Stimulated activated effector memory CD8-positive, alpha-beta T cell treated with anti-CD3 and anti-CD28 coated beads, Interleukin-12 subunit alpha, Interleukin-12 subunit beta, amount 100 ng/mL, for 72 hours (primary cell): ENCODE measurements around the gene SCYL2.
"Not testable (repeated sequence)": the region's sequence is repeated elsewhere in the genome, so short reads cannot be mapped to it uniquely, and the experiment has no call there.

ENCODE experiments used
- ATAC-seq: fragments of 150-1000 bp; cut with Tn5 transposase; 2 replicates; pipeline ENCODE4 v1.10.0; 2021
- DNase-seq, 2 donors: peaks; one replicate each; pipeline ENCODE4 v3.0.0; 2021 to 2022; ENCODE audit warnings: low spot score in 2 of 2
- H3K27ac Mint-ChIP-seq: one replicate; pipeline ENCODE4 v1.8.0; 2022; ENCODE audit warnings: mild to moderate bottlenecking, mixed read lengths
- H3K36me3 Mint-ChIP-seq: one replicate; pipeline ENCODE4 v1.8.0; 2022; ENCODE audit warnings: mild to moderate bottlenecking, mixed read lengths
- H3K4me1 Mint-ChIP-seq: one replicate; pipeline ENCODE4 v1.8.0; 2022; ENCODE audit warnings: mixed read lengths
- H3K4me3 Mint-ChIP-seq: one replicate; pipeline ENCODE4 v1.8.0; 2022; ENCODE audit warnings: mild to moderate bottlenecking, mixed read lengths
- H3K9me3 Mint-ChIP-seq: one replicate; pipeline ENCODE4 v1.8.0; 2022; ENCODE audit warnings: mixed read lengths

Gene SCYL2

DNA sequence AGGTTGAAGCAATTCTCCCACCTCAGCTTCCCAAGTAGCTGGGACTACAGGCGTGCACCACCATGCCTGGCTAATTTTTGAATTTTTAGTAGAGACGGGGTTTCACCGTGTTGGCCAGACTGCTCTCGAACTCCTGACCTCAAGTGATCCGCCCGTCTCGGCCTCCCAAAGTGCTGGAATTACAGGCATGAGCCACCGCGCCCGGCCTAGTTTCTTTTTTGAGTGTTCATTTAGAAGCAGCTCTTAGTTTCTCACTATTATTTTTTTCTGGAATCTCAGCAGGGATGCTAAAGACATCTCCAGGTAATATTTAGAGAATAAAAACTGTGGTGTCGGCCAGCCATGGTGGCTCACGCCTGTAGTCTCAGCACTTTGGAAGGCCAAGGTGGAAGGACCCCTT lies 17.6 kb downstream of the SCYL2 start:
- not testable (repeated sequence) for ATAC-seq, H3K27ac Mint-ChIP-seq, H3K4me1 Mint-ChIP-seq, DNase-seq, H3K9me3 Mint-ChIP-seq, H3K4me3 Mint-ChIP-seq
- peaks cover 19% of the 10 kb centered on the region for H3K36me3 Mint-ChIP-seq

DNA sequence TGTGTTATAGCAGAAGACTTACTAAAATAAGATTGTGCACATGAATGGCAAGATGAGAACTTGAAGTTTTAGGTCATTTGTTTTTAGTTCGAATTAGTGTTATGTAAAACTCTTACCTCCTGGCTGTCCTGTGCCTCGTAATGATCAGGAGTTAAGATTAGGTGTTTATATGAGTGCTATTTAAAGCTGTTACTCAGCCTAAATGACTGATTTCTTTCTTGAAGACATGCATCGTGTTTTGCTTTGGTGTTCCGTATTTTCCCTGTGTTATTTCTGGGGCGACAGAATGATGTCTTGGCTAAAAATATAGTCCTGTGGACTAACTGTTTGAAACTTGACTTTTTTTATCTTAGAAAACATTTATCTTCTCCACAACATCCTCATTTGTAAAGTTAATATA lies 22.1 kb downstream of the SCYL2 start:
- DNase-seq (no peak), ATAC-seq (no peak)
- Mint-ChIP-seq H3K9me3 (no peaks in the 10 kb centered on the region), H3K4me1 (no peaks in the 10 kb centered on the region), H3K4me3 (no peak overlapping the region), H3K27ac (no peak overlapping the region), H3K36me3 (peaks cover 28% of the 10 kb centered on the region)

DNA sequence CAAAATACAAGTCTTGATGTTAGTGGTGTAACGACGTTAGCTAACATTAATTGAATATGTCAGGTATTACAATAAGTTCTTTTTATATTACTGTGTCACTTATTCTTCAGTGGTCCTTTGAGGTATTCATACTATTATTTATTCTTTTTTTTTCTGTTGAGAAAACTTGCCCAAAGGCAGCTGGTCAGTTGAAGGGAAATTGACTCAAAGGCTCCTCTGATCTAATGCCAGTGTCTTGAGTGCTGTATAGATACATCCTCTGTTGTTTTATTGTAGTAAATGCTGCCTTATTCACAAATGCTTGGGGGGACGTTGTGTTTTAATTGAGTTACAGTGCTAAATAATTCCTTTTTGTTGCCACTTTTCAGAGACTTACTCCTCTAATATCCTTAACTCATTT lies 23.0 kb downstream of the SCYL2 start:
- H3K36me3 Mint-ChIP-seq, result peaks cover 20% of the 10 kb centered on the region
- no peaks in the 10 kb centered on the region for H3K4me1 Mint-ChIP-seq
- ATAC-seq (no peak), DNase-seq (no peak)
- H3K27ac Mint-ChIP-seq, result no peak overlapping the region
- H3K4me3 Mint-ChIP-seq, result no peak overlapping the region
- no peaks in the 10 kb centered on the region for H3K9me3 Mint-ChIP-seq

DNA sequence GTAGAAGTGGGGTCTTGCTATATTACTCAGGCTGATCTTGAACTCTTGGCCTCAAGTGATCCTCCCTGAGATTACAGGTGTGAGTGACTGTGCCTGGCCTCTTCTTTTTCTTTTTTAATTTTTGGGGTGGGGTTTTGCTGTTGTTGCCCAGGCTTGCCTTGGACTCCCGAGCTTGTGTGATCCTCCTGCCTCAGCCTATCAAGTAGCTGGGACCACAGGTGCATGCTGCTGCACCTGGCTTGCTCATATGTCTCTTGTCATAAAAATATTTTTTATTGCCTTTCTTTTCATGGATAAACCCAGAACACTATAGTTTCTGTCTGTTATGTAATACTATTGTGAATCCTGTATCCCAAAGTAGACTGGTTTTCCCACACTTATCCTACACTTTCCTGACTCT lies 26.0 kb downstream of the SCYL2 start:
- DNase-seq, result no peak
- H3K36me3 Mint-ChIP-seq, result peaks cover 32% of the 10 kb centered on the region
- H3K27ac Mint-ChIP-seq, result no peak overlapping the region
- no peak for ATAC-seq
- no peaks in the 10 kb centered on the region for H3K9me3 Mint-ChIP-seq
- H3K4me1 Mint-ChIP-seq, result no peaks in the 10 kb centered on the region
- no peak overlapping the region for H3K4me3 Mint-ChIP-seq

DNA sequence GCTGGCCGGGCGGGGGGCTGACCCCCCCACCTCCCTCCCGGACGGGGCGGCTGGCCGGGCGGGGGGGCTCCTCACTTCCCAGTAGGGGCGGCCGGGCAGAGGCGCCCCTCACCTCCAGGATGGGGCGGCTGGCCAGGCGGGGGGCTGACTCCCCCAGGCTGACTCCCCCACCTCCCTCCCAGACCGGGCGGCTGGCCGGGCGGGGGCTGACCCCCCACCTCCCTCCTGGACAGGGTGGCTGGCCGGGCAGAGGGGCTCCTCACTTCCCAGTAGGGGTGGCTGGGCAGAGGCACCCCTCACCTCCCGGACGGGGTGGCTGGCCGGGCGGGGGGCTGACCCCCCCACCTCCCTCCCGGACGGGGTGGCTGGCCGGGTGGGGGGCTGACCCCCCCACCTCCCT lies 27.4 kb downstream of the SCYL2 start:
- not testable (repeated sequence) for H3K9me3 Mint-ChIP-seq, ATAC-seq, H3K4me1 Mint-ChIP-seq, H3K4me3 Mint-ChIP-seq, DNase-seq, H3K27ac Mint-ChIP-seq
- H3K36me3 Mint-ChIP-seq, result peaks cover 45% of the 10 kb centered on the region

DNA sequence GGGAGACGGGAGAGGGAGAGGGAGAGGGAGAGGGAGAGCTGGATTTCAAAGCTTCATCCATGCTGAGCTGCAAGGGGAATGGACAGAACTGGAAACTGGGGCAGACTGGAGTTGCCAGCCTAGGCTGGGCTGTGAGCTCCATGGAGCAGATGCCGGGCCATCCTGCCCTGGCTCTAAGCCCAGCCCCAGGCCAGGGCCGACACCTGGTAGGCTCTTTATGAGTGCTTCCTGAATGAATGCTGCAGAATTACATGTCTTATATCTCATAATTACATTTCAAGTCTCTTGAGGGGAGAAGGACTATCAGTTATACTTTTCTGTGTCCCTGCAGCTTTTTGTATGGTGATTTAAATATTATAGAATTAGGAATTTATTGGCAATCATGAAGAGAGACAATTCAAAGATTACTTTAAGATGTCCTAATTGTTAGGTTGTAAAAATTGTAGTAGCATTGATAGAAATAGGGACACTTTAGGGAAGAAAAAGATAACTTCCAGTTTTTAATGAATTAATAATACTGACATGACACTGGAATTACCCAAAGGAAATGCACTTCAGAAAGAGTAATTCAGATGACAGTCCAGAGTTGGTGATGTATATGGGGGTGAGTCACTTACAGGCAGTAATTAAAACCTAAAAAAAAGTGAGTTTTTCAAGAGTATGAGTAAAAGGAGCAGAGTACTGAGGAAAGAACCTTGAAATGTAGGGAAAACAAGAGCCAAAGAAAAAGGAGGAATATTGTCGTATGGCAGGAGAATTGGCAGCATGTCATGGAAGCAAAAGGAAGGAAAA lies 29.0 kb downstream of the SCYL2 start:
- H3K9me3 Mint-ChIP-seq, result peaks cover 11% of the 10 kb centered on the region
- peaks cover 61% of the 10 kb centered on the region for H3K36me3 Mint-ChIP-seq
- no peaks in the 10 kb centered on the region for H3K4me1 Mint-ChIP-seq
- ATAC-seq, result no peak
- DNase-seq, result no peak
- no peak overlapping the region for H3K27ac Mint-ChIP-seq
- H3K4me3 Mint-ChIP-seq, result no peak overlapping the region

DNA sequence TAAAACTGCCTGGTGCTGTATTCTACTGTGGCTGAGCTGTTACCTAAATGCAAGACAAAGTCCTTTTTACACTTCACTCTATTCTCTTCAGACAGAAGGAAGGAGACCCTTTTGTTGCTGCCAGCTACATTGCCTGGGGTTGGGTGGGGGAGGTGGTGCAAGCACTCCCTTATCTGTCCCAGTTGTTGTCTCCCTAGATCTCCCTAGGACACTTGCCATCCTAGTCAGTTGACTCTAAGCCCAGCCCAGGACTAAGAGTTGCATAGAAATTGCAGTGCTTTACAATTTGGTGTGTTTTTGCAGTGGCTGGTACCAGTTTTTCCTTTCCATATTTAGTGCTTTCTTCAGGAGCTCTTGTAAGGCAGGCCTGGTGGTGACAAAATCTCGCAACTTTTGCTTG lies 35.1 kb downstream of the SCYL2 start:
- H3K4me1 Mint-ChIP-seq, result no peaks in the 10 kb centered on the region
- H3K36me3 Mint-ChIP-seq, result peaks cover 67% of the 10 kb centered on the region
- DNase-seq (no peak), ATAC-seq (no peak)
- no peak overlapping the region for H3K27ac Mint-ChIP-seq
- peaks cover 24% of the 10 kb centered on the region for H3K9me3 Mint-ChIP-seq
- no peak overlapping the region for H3K4me3 Mint-ChIP-seq

DNA sequence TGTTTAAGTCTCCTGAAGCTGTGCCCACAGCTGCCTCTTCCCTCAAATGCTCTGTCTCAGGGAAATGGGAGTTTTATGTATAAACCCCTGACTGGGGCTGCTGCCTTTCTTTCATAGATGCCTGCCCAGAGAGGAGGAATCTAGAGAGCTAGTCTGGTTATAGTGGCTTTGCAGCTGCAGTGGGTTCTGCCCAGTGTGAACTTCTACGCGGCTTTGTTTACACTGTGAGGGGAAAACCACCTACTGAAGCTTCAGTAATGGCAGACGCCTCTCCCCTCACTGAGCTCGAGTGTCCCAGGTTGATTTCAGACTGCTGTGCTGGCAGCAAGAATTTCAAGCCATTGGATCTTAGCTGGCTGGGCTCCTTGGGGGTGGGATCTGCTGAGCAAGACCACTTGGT lies 36.9 kb downstream of the SCYL2 start:
- Mint-ChIP-seq H3K4me3 (no peak overlapping the region), H3K4me1 (no peaks in the 10 kb centered on the region), H3K36me3 (peaks cover 53% of the 10 kb centered on the region), H3K27ac (no peak overlapping the region), H3K9me3 (peaks cover 24% of the 10 kb centered on the region)
- ATAC-seq, result no peak
- no peak for DNase-seq

DNA sequence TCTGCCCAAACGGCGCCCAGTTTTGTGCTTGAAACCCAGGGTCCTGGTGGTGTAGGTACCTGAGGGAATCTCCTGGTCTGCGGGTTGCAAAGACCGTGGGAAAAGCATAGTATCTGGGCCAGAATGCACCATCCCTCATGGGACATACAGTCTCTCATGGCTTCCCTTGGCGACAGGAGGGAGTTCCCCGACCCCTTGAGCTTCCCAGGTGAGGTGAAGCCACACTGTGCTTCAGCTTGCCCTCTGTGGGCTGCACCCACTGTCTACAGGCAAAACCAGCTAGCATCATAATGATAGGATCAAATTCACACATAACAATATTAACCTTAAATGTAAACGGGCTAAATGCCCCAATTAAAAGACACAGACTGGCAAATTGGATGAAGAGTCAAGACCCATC lies 37.4 kb downstream of the SCYL2 start:
- Mint-ChIP-seq H3K36me3 (peaks cover 48% of the 10 kb centered on the region), H3K9me3 (peaks cover 23% of the 10 kb centered on the region)
- H3K27ac Mint-ChIP-seq, H3K4me1 Mint-ChIP-seq, DNase-seq, ATAC-seq, H3K4me3 Mint-ChIP-seq: not testable (repeated sequence)

DNA sequence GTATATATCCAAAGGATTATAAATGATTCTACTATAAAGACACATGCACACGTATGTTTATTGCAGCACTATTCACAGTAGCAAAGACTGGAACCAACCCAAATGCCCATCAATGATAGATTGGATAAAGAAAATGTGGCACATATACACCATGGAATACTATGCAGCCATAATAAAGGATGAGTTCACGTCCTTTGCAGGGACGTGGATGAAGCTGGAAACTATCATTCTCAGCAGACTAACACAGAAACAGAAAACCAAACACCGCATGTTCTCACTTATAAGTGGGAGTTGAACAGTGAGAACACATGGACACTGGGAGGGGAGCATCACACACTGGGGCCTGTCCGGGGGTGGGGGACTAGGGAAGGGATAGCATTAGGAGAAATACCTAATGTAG lies 41.2 kb downstream of the SCYL2 start:
- peaks cover 53% of the 10 kb centered on the region for H3K36me3 Mint-ChIP-seq
- peaks cover 13% of the 10 kb centered on the region for H3K9me3 Mint-ChIP-seq
- not testable (repeated sequence) for ATAC-seq, H3K4me3 Mint-ChIP-seq, DNase-seq, H3K27ac Mint-ChIP-seq, H3K4me1 Mint-ChIP-seq

DNA sequence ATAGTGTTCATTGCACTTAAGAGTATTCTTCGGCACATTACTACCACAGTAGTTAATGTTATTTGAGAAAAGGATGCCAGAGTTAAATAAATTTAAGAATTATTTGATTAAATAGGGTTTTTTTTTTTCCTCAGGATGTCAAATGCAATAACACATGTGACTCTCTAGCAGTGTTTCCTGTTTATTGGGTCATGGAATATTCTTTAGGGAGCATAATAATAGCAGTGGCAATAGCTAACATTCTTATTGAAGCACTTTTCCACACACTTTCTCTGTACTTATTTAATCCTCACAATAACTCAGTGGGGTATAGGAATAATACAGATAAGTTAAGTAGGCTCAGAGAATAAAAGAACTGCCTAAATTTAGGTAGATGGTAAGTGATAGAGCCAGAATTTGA lies 44.3 kb downstream of the SCYL2 start:
- peaks cover 6% of the 10 kb centered on the region for H3K4me1 Mint-ChIP-seq
- H3K27ac Mint-ChIP-seq, result no peak overlapping the region
- peaks cover 63% of the 10 kb centered on the region for H3K36me3 Mint-ChIP-seq
- no peak overlapping the region for H3K4me3 Mint-ChIP-seq
- ATAC-seq, result no peak
- peaks cover 4% of the 10 kb centered on the region for H3K9me3 Mint-ChIP-seq
- DNase-seq, result no peak

DNA sequence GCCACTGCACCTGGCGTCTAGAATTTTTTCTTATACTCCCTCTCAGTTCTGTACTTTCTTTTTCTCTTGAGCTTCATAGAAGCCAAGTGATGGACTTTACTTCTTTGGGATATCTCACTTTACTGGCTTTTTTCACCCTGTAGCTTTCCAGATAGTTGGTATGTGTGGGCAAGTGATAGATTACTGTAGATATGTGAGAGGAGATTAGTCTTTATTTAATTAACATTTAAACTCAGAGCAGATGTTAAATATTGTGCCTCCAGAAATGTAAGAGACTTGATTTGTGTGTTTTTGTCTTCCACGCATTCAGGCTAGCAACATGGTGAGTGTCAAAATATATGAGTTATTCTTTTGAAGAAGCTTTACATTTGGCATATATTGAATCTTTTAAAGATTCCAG lies 50.4 kb downstream of the SCYL2 start:
- Mint-ChIP-seq H3K4me1 (no peaks in the 10 kb centered on the region), H3K9me3 (no peaks in the 10 kb centered on the region), H3K27ac (no peak overlapping the region), H3K36me3 (peaks cover 88% of the 10 kb centered on the region), H3K4me3 (no peak overlapping the region)
- DNase-seq, result no peak
- no peak for ATAC-seq

DNA sequence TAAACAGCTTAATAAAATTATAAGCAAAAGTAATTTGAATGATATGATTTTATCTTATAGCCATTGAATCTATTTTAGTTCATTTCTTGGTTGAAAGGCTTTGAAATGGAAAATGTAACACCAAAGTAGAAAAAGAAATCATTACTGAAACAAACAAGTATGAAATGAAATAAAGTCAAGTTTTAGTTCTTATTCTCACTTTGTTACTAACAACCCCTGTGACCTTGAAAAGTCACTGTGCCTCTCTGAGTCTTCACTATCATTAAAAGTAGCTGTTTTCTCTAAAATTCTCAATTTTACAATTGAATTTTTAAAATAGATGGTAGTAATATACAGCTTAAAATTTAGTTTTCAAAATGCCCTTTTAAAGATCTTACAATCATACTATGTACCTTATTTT lies 57.5 kb downstream of the SCYL2 start:
- H3K36me3 Mint-ChIP-seq, result peaks cover 88% of the 10 kb centered on the region
- no peaks in the 10 kb centered on the region for H3K9me3 Mint-ChIP-seq
- H3K4me3 Mint-ChIP-seq, result no peak overlapping the region
- no peak overlapping the region for H3K27ac Mint-ChIP-seq
- H3K4me1 Mint-ChIP-seq, result no peaks in the 10 kb centered on the region
- ATAC-seq, result no peak
- DNase-seq, result no peak

DNA sequence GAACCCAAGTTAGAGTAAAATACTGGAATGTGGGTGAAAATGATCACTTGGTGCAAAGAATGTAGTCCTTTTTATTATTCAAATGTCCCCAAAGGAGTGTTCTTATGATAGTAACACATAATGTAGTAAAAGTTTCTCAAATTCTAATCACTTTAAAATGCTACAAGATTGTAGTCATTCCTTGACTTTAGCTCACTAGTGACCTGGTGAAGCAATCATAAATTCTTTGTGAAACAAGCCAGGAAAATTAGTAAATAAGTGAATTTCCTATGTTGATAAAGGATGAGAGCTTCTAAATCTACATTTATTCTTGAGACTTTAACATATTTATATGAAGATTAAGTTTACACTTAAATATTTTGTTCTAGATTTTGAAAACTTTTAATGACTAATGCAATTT lies 59.2 kb downstream of the SCYL2 start:
- H3K27ac Mint-ChIP-seq, result no peak overlapping the region
- DNase-seq (no peak), ATAC-seq (no peak)
- no peaks in the 10 kb centered on the region for H3K4me1 Mint-ChIP-seq
- H3K36me3 Mint-ChIP-seq, result peaks cover 88% of the 10 kb centered on the region
- no peak overlapping the region for H3K4me3 Mint-ChIP-seq
- H3K9me3 Mint-ChIP-seq, result no peaks in the 10 kb centered on the region

DNA sequence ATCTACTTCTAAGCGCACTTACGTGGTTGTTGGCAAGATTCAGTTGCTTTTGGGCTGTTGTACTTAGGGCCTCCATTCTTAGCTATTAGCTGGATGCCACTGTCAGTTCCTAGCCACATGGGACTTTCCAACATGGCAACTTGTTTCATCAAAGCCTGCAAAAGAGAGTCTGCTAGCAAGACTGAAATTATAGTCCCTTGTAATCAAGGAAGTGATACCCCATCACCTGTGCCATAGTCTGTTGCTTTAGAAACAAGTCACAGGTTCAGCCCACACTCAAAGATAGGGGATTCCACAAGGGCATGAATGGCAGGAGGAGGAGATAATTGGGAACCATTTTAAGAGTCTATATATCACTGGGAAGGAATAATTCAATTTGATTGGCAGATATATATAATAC lies 62.8 kb downstream of the SCYL2 start:
- ATAC-seq (peak; percentile 24), DNase-seq (no peak)
- no peak overlapping the region for H3K4me3 Mint-ChIP-seq
- no peaks in the 10 kb centered on the region for H3K4me1 Mint-ChIP-seq
- no peaks in the 10 kb centered on the region for H3K9me3 Mint-ChIP-seq
- no peak overlapping the region for H3K27ac Mint-ChIP-seq
- peaks cover 89% of the 10 kb centered on the region for H3K36me3 Mint-ChIP-seq

DNA sequence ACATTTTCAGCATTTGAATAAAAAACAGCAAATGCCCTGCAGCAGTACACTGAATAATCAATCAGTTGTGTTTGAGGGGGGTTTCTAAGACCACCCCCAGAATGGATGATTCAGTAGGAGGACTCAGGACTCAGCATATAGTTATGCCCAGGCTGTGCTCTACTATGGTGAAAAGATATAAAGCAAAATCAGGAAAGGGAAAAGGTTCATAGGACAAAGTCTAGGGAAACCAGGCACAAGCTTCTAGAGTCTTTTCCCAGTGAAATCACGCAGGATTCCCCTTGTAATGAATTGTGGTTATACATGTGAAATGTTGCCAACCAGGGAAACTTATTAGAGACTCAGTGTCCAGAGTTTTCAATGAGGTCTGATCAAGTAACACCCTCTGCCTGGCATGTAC lies 64.9 kb downstream of the SCYL2 start:
- Mint-ChIP-seq H3K9me3 (no peaks in the 10 kb centered on the region), H3K4me3 (no peak overlapping the region), H3K4me1 (no peaks in the 10 kb centered on the region), H3K27ac (peak overlapping the region; percentile 50), H3K36me3 (peaks cover 96% of the 10 kb centered on the region)
- ATAC-seq, result no peak
- DNase-seq, result no peak

DNA sequence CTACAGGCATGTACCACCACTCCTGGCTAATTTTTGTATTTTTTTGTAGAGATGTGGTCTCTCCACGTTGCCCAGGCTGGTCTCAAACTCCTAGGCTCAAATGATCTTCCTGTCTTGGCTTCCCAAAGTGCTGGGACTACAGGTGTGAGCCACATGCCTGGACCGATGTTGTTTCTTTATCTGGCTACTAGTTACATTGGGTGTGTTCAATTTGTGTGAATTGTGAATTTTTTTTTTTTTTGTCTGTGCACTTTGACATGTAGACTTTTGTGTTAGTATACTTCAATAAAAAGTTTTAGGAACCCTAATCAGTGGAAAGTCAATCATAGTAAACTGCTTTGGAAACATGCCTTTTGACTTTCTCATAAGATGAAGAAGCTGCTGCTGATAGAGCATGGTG lies 65.9 kb downstream of the SCYL2 start:
- Mint-ChIP-seq H3K9me3 (no peaks in the 10 kb centered on the region), H3K27ac (no peak overlapping the region), H3K4me3 (no peak overlapping the region), H3K36me3 (peaks cover 96% of the 10 kb centered on the region), H3K4me1 (no peaks in the 10 kb centered on the region)
- DNase-seq (no peak), ATAC-seq (no peak)
